ENCODE results near the gene NTM.

The NTM gene

DNA sequence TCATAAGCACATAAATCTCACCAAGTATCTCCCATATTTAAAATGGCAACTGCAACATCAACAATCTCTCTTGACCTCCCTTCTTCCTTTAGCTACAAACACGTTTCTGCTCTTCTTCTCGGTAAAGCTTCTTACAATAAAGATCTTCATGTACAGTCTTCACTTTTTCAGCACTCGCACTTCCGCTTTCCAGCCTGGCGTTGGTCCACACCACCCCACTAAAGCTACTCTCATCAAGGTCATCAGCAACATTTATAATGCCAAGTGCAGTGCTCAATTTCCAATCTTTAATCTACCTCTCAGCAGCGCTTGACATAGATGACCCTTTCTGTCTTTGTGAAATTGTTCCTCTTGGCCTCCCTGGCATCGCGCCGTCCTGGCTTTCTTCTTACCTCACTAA, 33.6 kb downstream of the NTM start:
- H3K36me3 ChIP-seq (ENCODE audit: control insufficient read depth, insufficient read depth, low read length): no peaks in the 10 kb centered on the region
- no peaks in the 10 kb centered on the region for H3K9me3 ChIP-seq (ENCODE audit: control insufficient read depth, low read length)
- no peaks in the 10 kb centered on the region for H3K79me2 ChIP-seq
- peaks cover 5% of the 10 kb centered on the region for H3K4me1 ChIP-seq
- H2AFZ ChIP-seq: no peak overlapping the region
- no peaks in the 10 kb centered on the region for H3K27me3 ChIP-seq (ENCODE audit: control insufficient read depth, insufficient read depth, low read length)
- H3K4me2 ChIP-seq (ENCODE audit: low read length): no peak overlapping the region
- H3K4me3 ChIP-seq (ENCODE audit: low read depth, low read length): no peak overlapping the region
- no peak overlapping the region for H3K27ac ChIP-seq
- TF ChIP-seq, protein P1, sequence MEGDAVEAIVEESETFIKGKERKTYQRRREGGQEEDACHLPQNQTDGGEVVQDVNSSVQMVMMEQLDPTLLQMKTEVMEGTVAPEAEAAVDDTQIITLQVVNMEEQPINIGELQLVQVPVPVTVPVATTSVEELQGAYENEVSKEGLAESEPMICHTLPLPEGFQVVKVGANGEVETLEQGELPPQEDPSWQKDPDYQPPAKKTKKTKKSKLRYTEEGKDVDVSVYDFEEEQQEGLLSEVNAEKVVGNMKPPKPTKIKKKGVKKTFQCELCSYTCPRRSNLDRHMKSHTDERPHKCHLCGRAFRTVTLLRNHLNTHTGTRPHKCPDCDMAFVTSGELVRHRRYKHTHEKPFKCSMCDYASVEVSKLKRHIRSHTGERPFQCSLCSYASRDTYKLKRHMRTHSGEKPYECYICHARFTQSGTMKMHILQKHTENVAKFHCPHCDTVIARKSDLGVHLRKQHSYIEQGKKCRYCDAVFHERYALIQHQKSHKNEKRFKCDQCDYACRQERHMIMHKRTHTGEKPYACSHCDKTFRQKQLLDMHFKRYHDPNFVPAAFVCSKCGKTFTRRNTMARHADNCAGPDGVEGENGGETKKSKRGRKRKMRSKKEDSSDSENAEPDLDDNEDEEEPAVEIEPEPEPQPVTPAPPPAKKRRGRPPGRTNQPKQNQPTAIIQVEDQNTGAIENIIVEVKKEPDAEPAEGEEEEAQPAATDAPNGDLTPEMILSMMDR (IDR thresholded peaks at IDR 0.05): no peak
- no peak overlapping the region for H3K9ac ChIP-seq

DNA sequence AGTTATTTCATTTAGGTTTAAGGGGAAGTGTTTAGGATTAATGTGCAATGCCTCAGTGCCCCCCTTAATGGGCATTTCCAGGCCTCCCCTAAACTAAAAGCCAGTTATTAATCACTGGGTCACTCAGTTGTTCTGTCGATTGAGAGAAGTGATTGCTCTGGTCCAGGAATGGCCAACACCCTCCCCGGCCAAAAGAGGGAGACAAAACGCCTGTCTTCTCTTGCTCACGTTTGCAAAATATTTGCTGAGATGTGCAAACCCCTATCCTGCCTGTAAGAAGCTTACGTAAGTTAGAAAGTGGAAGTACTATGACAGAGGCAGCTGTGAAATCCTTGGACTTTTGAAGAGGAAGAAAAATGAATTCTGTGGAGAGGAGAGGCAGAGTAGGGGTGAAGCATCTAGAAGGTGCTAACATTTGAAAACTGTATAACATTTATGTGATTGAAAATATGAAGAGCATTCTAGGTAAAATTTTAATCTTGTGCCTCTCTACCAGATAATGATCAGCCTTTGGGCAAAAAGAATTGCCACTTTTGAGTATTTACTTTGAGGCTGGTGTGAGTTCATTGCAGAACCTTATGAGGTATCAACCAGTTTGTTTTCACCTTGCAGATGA, 37.7 kb downstream of the NTM start:
- TF ChIP-seq, protein P1 (IDR thresholded peaks at IDR 0.05): peak; percentile 66

DNA sequence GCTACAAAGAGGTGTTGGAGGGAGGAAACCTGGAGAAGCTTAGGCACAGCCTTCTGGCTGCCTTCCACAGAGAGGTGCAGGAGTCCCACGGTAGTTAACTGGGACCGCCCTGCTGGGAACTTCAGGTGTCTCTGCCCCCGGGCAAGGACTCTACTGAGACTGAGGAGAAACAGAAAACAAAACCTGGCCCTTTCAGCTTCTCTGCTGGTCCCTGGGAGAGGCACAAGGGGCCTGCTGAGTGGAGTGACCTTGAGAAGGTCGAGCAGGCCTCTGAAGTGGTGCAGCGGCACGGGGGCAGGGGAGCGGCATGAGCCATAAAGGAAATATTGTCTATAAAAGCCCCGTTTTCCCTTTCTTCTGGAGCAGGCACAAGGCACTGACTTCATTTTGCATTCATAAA, 38.9 kb downstream of the NTM start:
- no peak overlapping the region for H3K4me3 ChIP-seq (ENCODE audit: low read depth, low read length)
- no peaks in the 10 kb centered on the region for H3K27me3 ChIP-seq (ENCODE audit: control insufficient read depth, insufficient read depth, low read length)
- TF ChIP-seq, protein P1 (IDR thresholded peaks at IDR 0.05): no peak
- H2AFZ ChIP-seq: peak overlapping the region; percentile 52
- no peak overlapping the region for H3K4me2 ChIP-seq (ENCODE audit: low read length)
- H3K9me3 ChIP-seq (ENCODE audit: control insufficient read depth, low read length): no peaks in the 10 kb centered on the region
- H3K27ac ChIP-seq: peak overlapping the region; percentile 46
- no peaks in the 10 kb centered on the region for H3K36me3 ChIP-seq (ENCODE audit: control insufficient read depth, insufficient read depth, low read length)
- no peaks in the 10 kb centered on the region for H3K79me2 ChIP-seq
- no peak overlapping the region for H3K9ac ChIP-seq
- H3K4me1 ChIP-seq: peaks cover 13% of the 10 kb centered on the region

More for the DNA sequence above, 37.7 kb downstream of the NTM start:
- H3K79me2 ChIP-seq: no peaks in the 10 kb centered on the region
- peak overlapping the region; percentile 22 for H3K4me2 ChIP-seq (ENCODE audit: low read length)
- H3K36me3 ChIP-seq (ENCODE audit: control insufficient read depth, insufficient read depth, low read length): no peaks in the 10 kb centered on the region
- H3K4me1 ChIP-seq: peaks cover 13% of the 10 kb centered on the region
- H3K4me3 ChIP-seq (ENCODE audit: low read depth, low read length): no peak overlapping the region
- H2AFZ ChIP-seq: peak overlapping the region; percentile 3
- H3K27ac ChIP-seq: peak overlapping the region; percentile 46
- H3K9me3 ChIP-seq (ENCODE audit: control insufficient read depth, low read length): no peaks in the 10 kb centered on the region
- H3K27me3 ChIP-seq (ENCODE audit: control insufficient read depth, insufficient read depth, low read length): no peaks in the 10 kb centered on the region
- H3K9ac ChIP-seq: no peak overlapping the region

DNA sequence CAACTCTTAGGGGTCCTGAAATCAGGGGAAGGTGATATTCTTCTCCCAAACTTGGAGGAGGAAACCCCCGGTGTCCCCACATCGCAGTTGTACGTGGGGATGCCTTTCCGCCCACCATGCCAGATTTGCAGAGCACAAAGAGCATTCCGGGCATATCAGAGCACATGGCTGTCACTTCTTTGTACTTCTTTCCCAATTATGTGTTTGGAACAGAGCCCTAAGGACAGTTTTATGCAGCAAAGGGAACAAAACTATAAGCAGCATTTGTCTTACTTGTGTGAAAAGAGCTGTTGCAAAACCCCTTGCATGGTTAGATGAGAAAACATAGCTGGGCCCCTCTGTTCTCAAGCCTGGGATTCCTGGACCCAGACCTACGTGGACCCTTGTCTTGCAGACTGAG, 41.2 kb downstream of the NTM start:
- Histone ChIP-seq H3K9me3 (ENCODE audit: control insufficient read depth, low read length) (no peaks in the 10 kb centered on the region), H3K4me1 (peaks cover 13% of the 10 kb centered on the region), H3K36me3 (ENCODE audit: control insufficient read depth, insufficient read depth, low read length) (no peaks in the 10 kb centered on the region), H3K27me3 (ENCODE audit: control insufficient read depth, insufficient read depth, low read length) (no peaks in the 10 kb centered on the region), H3K27ac (no peak overlapping the region), H3K4me2 (ENCODE audit: low read length) (no peak overlapping the region), H3K79me2 (no peaks in the 10 kb centered on the region), H3K4me3 (ENCODE audit: low read depth, low read length) (no peak overlapping the region), H3K9ac (no peak overlapping the region), H2AFZ (no peak overlapping the region)
- TF ChIP-seq, protein P1 (IDR thresholded peaks at IDR 0.05): no peak

- Histone ChIP-seq H3K36me3 (ENCODE audit: control insufficient read depth, insufficient read depth, low read length) (no peaks in the 10 kb centered on the region), H3K4me1 (peaks cover 13% of the 10 kb centered on the region), H3K4me3 (ENCODE audit: low read depth, low read length) (no peak overlapping the region), H3K27me3 (ENCODE audit: control insufficient read depth, insufficient read depth, low read length) (no peaks in the 10 kb centered on the region), H3K4me2 (ENCODE audit: low read length) (no peak overlapping the region), H3K9ac (no peak overlapping the region), H3K79me2 (no peaks in the 10 kb centered on the region), H3K9me3 (ENCODE audit: control insufficient read depth, low read length) (no peaks in the 10 kb centered on the region), H2AFZ (no peak overlapping the region), H3K27ac (no peak overlapping the region)
- TF ChIP-seq, protein P1 (IDR thresholded peaks at IDR 0.05): no peak
Measured at GRCh38 chr11:131412061-131412460, 41.6 kb downstream of the NTM start.

Data from parathyroid adenoma (tissue), 2 donors.